ENCODE results near the gene LIME1. TPM values are rescaled to one million over a fixed set of nuclear protein-coding genes. Genes with fewer than 3 reads are reported as not detected.

The LIME1 gene
- total and polyA plus RNA-seq, 10 of the 15 experiments (the other 5 are each of a cell fraction or from before 2014, with no cell fraction given) = 0.35 to 154 (median 49.9) TPM

DNA sequence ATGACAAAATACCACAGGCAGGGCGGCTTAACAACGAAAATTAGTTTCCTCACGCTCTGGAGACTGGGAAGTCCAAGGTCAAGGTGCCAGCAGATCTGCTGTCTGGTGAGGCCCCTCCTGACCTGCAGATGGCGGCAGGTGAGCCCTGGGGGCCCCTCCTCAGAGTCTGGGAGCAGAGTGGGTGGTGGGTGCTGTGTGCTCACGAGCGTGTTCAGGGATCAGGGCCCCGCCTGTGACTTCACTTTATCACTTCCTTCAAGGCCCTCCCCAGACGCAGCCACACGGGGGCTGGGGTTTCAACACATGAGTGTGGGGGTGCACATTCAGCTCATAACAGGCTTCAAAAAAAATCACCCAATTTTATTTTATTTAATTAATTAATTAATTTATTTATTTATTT, 42.4 kb downstream of the LIME1 start (continued):
- TF ChIP-seq, protein P1, sequence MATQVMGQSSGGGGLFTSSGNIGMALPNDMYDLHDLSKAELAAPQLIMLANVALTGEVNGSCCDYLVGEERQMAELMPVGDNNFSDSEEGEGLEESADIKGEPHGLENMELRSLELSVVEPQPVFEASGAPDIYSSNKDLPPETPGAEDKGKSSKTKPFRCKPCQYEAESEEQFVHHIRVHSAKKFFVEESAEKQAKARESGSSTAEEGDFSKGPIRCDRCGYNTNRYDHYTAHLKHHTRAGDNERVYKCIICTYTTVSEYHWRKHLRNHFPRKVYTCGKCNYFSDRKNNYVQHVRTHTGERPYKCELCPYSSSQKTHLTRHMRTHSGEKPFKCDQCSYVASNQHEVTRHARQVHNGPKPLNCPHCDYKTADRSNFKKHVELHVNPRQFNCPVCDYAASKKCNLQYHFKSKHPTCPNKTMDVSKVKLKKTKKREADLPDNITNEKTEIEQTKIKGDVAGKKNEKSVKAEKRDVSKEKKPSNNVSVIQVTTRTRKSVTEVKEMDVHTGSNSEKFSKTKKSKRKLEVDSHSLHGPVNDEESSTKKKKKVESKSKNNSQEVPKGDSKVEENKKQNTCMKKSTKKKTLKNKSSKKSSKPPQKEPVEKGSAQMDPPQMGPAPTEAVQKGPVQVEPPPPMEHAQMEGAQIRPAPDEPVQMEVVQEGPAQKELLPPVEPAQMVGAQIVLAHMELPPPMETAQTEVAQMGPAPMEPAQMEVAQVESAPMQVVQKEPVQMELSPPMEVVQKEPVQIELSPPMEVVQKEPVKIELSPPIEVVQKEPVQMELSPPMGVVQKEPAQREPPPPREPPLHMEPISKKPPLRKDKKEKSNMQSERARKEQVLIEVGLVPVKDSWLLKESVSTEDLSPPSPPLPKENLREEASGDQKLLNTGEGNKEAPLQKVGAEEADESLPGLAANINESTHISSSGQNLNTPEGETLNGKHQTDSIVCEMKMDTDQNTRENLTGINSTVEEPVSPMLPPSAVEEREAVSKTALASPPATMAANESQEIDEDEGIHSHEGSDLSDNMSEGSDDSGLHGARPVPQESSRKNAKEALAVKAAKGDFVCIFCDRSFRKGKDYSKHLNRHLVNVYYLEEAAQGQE (IDR thresholded peaks at IDR 0.05; ENCODE audit: low read depth, low read length) = no peak
- TF ChIP-seq BCL11A (IDR thresholded peaks at IDR 0.05; ENCODE audit: low read depth, low read length) = no peak
- no peak for TF ChIP-seq CHD1 (IDR thresholded peaks at IDR 0.05; ENCODE audit: low read depth, low read length)
- TF ChIP-seq, protein P2, sequence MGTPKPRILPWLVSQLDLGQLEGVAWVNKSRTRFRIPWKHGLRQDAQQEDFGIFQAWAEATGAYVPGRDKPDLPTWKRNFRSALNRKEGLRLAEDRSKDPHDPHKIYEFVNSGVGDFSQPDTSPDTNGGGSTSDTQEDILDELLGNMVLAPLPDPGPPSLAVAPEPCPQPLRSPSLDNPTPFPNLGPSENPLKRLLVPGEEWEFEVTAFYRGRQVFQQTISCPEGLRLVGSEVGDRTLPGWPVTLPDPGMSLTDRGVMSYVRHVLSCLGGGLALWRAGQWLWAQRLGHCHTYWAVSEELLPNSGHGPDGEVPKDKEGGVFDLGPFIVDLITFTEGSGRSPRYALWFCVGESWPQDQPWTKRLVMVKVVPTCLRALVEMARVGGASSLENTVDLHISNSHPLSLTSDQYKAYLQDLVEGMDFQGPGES (IDR thresholded peaks at IDR 0.05) = no peak
- no peak for TF ChIP-seq CREB1 (IDR thresholded peaks at IDR 0.05; ENCODE audit: low read depth)
- TF ChIP-seq GABPA (IDR thresholded peaks at IDR 0.05; ENCODE audit: low read depth) = no peak
- TF ChIP-seq ZNF207 (IDR thresholded peaks at IDR 0.05; ENCODE audit: borderline replicate concordance) = no peak
- TF ChIP-seq POLR2AphosphoS5 (IDR thresholded peaks at IDR 0.05; ENCODE audit: low read length) = no peak
- no peak for TF ChIP-seq PAX8 (IDR thresholded peaks at IDR 0.05)
- no peak for TF ChIP-seq NR2F1 (conservative IDR thresholded peaks at IDR 0.05)

Data from GM12878 (cell line).